Measurements from ENCODE around the gene ZBED1.

DNA sequence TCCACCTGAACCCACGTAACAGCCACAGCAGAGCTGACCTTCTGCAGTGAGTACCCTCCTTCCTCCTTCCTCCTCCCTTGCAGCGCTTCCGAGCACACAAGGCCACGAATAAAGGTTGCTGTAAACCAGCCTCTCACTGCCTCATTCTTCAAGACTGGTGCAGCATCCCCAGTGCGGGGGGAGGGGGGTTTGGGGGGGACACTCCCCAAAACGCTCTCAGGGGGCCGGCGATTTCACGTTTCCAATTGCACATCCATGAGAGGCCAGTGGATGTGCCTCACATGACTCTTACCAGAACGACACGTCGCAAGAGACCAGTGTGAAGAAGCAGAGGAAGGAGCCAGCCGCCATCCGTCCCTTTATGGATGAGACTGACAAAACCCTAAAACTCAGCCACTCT is 5.2 kb downstream of the ZBED1 start:
- TF ChIP-seq, protein P1, sequence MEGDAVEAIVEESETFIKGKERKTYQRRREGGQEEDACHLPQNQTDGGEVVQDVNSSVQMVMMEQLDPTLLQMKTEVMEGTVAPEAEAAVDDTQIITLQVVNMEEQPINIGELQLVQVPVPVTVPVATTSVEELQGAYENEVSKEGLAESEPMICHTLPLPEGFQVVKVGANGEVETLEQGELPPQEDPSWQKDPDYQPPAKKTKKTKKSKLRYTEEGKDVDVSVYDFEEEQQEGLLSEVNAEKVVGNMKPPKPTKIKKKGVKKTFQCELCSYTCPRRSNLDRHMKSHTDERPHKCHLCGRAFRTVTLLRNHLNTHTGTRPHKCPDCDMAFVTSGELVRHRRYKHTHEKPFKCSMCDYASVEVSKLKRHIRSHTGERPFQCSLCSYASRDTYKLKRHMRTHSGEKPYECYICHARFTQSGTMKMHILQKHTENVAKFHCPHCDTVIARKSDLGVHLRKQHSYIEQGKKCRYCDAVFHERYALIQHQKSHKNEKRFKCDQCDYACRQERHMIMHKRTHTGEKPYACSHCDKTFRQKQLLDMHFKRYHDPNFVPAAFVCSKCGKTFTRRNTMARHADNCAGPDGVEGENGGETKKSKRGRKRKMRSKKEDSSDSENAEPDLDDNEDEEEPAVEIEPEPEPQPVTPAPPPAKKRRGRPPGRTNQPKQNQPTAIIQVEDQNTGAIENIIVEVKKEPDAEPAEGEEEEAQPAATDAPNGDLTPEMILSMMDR (IDR thresholded peaks at IDR 0.05; ENCODE audit: low read depth, low read length): no peak
- no peak for TF ChIP-seq POLR2A (IDR thresholded peaks at IDR 0.05; ENCODE audit: extremely low read depth, insufficient read length)

Measured in NB4 (cell line).